Measurements from ENCODE around the gene SFI1.

SFI1 gene

DNA sequence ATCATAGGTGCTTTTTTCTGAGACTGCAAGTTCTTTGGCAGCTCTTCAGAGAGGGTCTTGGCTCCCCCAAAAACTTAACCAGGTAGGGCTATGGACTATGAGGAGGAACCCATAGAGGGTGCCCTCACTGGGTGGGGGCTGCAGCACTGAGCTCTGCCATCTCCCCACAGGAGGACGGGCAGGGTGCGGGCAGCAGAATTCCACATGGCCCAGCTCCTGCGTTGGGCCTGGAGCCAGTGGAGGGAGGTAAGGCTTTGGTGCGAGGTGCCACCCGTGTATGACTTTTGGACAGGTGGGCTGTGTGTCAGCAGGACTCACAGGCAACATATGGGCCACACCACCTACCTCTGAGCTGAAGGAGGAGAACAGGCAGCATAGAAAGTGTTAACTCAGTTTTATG lies 107.2 kb downstream of the SFI1 start:
- TF ChIP-seq ZFX (IDR thresholded peaks at IDR 0.05) (no peak), CTCF (conservative IDR thresholded peaks at IDR 0.05) (no peak)
- H3K27ac ChIP-seq = no peak overlapping the region

DNA sequence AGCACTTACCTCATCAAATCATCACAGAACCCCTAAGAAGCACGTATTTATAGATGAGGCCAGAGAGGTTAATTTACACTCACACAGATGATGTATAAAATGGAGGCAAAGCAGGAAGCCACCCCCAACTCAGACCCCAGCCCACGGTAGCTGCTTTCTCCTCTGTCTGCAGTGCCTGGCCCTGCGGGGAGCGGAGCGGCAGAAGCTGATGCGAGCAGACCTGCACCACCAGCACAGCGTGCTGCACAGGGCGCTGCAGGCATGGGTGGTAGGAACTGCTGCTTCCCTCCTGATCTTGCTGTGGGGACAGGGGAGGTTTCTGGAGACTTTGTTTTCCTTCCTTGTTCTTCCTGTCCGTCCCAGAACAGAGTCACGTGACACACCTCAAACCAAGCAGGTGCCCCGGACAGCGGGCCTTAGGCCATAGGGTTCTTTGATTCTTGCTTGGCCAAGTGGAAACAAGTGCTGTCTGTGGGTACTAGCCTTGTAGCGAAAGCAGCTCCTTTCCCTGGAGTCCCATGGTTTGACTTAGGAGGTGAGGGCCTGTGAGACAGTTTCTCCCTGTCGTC lies 107.9 kb downstream of the SFI1 start:
- TF ChIP-seq ZFX (IDR thresholded peaks at IDR 0.05) (no peak), CTCF (conservative IDR thresholded peaks at IDR 0.05) (no peak)
- H3K27ac ChIP-seq = no peak overlapping the region

DNA sequence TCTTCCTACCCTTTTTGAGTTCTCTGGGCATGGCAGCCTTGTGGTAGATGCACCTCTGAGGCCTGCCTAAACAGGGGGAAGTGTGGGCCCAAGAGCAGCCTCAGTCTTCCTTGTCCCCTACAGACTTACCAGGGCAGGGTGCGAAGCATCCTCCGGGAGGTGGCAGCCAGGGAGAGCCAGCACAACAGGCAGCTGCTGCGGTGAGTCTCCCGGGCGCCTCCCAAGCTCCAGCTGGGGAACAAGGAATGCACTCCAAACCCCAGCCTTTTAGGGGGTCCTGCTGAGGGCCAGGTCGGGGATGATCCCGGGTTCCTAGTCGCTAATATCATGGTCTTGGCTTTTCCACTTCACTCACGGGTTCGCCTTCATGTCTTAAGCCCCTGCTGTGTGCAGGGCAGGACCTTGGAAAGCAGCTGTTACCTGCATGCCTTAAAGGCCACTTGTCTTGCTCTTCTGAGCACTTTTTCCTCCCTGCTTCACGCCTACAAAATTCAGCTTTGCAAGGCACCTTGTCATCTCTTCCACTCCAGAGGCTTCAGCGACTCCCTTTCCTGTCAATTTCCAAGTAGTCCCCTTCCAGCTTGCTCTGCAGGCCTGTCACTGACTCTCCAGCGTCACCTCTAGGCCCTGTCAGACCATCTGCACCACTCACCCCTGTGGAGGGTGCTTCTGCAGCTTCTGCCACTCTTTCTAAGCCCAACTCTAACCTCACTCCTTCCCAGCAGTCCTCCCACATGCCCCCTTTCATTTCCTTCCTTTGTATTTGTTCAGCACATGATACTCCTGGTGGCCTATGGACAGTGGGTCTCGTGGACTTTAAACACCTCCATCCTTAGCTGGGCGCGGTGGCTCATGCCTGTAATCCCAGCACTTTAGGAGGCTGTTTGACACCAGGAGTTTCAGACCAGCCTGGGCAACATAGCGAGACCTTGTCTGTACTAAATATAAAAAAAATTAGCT lies 108.7 kb downstream of the SFI1 start:
- no peak for TF ChIP-seq ZFX (IDR thresholded peaks at IDR 0.05)
- TF ChIP-seq CTCF (conservative IDR thresholded peaks at IDR 0.05) = no peak
- no peak overlapping the region for H3K27ac ChIP-seq

- H3K27ac ChIP-seq = no peak overlapping the region
- no peak for TF ChIP-seq CTCF (conservative IDR thresholded peaks at IDR 0.05)
- TF ChIP-seq ZFX (IDR thresholded peaks at IDR 0.05) = no peak
These were observed 109.7 kb downstream of the SFI1 start for GRCh38 chr22:31605851-31606585.

DNA sequence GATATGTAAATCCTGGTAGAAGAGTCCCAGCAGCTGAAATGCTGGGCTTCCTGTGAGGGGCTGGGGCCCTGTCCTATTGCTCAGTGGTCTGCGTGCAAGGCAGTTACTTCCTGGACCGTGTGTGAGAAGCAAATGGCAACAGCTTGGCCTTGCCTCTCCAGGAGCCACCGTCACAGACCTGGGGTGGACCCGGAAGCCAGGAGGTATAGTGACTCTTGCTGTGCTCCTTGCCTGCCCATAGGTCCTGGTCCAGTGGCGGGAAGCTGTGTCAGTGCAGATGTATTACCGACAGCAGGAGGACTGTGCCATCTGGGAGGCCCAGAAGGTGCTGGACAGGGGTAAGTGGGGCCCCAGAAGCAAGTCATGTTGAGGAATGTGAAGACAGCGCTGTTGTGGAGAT lies 111.4 kb downstream of the SFI1 start:
- no peak overlapping the region for H3K27ac ChIP-seq
- no peak for TF ChIP-seq ZFX (IDR thresholded peaks at IDR 0.05)
- no peak for TF ChIP-seq CTCF (conservative IDR thresholded peaks at IDR 0.05)

DNA sequence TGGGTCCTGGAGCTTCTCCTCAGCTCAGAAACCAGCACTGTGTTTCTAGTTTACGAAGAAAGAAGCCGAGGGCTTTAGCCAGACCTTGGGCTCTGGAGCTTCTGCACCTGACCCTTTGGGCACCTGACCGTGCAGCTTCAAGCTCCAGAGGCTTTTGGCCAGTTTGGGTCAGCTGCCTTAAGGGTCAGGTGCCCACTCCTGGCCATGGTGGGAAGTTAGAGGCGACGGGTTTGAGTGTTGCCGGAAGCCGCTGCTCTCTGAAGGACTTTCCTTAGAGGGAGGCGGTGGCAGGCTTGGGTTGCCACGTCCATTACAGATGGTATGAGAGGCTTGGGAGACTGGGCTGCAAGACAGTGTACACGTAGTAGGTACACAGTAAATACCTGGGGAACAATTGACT lies 113.4 kb downstream of the SFI1 start:
- H3K27ac ChIP-seq = no peak overlapping the region
- TF ChIP-seq CTCF (conservative IDR thresholded peaks at IDR 0.05) = no peak

GRCh38 chr22:31610611-31611010 lies 114.3 kb downstream of the SFI1 start:
- TF ChIP-seq ZFX (IDR thresholded peaks at IDR 0.05) = no peak
- TF ChIP-seq CTCF (conservative IDR thresholded peaks at IDR 0.05) = no peak
- no peak overlapping the region for H3K27ac ChIP-seq

Measured in C4-2B (cell line).